ENCODE results near the gene VWA8. TPM values are rescaled to one million over a fixed set of nuclear protein-coding genes. Genes with fewer than 3 reads are reported as not detected.

VWA8 gene
- total RNA-seq, 6 experiments from 2014 or later: 11.3 to 14.7 (median 13.8) TPM

DNA sequence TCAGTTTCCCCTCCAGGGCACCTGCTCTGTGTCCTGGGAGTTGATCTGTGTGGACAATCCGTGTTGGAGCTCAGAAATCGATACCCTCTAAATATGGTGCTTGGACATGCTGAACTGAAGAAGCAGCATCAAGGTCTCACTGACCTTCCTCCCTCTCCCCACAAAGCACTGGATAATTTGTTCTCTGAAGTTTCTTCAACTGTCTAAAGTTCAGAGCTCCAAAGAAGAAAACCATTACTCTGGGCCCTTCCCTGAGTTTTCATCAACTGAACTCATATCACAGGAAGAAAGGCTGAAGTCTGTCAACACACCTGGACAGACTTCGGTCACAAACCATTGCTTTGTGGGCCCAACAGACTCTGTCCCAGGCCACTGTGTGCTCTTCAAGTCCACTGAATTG is 371.5 kb downstream of the VWA8 start:
- no peak overlapping the region for H3K4me3 Mint-ChIP-seq
- H3K36me3 Mint-ChIP-seq (ENCODE audit: low read depth): peaks cover 18% of the 10 kb centered on the region; the same call in 1 of the 2 replicates
- peaks cover 32% of the 10 kb centered on the region for H3K4me1 Mint-ChIP-seq (ENCODE audit: low read depth)
- no peak for DNase-seq
- H3K27me3 Mint-ChIP-seq (ENCODE audit: insufficient read depth): no peaks in the 10 kb centered on the region
- TF ChIP-seq, protein P1, sequence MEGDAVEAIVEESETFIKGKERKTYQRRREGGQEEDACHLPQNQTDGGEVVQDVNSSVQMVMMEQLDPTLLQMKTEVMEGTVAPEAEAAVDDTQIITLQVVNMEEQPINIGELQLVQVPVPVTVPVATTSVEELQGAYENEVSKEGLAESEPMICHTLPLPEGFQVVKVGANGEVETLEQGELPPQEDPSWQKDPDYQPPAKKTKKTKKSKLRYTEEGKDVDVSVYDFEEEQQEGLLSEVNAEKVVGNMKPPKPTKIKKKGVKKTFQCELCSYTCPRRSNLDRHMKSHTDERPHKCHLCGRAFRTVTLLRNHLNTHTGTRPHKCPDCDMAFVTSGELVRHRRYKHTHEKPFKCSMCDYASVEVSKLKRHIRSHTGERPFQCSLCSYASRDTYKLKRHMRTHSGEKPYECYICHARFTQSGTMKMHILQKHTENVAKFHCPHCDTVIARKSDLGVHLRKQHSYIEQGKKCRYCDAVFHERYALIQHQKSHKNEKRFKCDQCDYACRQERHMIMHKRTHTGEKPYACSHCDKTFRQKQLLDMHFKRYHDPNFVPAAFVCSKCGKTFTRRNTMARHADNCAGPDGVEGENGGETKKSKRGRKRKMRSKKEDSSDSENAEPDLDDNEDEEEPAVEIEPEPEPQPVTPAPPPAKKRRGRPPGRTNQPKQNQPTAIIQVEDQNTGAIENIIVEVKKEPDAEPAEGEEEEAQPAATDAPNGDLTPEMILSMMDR (IDR thresholded peaks at IDR 0.05): no peak
- peak overlapping the region; percentile 89 for H3K27ac Mint-ChIP-seq
- H3K9me3 Mint-ChIP-seq: no peaks in the 10 kb centered on the region

DNA sequence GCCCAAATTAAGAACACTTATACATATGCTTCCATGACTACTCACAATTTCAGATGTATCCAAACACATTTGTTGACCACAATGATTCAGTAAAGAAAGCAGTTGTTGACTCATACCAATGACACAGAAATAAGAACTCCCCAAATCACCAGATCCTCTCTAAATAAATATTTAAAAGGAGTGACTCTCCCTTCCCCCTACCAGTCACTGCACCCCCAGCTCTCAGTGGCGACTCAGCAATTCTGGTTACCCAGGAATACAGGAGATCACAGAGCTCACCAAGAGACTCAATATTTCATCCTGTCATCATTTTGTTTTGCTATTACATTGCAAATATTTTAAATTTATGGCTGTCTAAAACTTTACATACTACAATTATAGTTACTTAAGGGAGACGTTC is 372.0 kb downstream of the VWA8 start:
- Mint-ChIP-seq H3K4me3 (peak overlapping the region; percentile 57), H3K27ac (peak overlapping the region; percentile 89), H3K36me3 (ENCODE audit: low read depth) (peaks cover 19% of the 10 kb centered on the region), H3K4me1 (ENCODE audit: low read depth) (peaks cover 32% of the 10 kb centered on the region), H3K9me3 (no peaks in the 10 kb centered on the region), H3K27me3 (ENCODE audit: insufficient read depth) (no peaks in the 10 kb centered on the region)
- TF ChIP-seq, protein P1 (IDR thresholded peaks at IDR 0.05): no peak
- peak; percentile 95 for DNase-seq

GRCh38 chr13:41588448-41588847 is 372.5 kb downstream of the VWA8 start:
- peak overlapping the region; percentile 89 for H3K27ac Mint-ChIP-seq
- no peak overlapping the region for H3K4me3 Mint-ChIP-seq
- H3K27me3 Mint-ChIP-seq (ENCODE audit: insufficient read depth): no peaks in the 10 kb centered on the region
- peaks cover 23% of the 10 kb centered on the region for H3K36me3 Mint-ChIP-seq (ENCODE audit: low read depth)
- peaks cover 32% of the 10 kb centered on the region for H3K4me1 Mint-ChIP-seq (ENCODE audit: low read depth)
- TF ChIP-seq, protein P1 (IDR thresholded peaks at IDR 0.05): no peak
- DNase-seq: no peak
- no peaks in the 10 kb centered on the region for H3K9me3 Mint-ChIP-seq

DNA sequence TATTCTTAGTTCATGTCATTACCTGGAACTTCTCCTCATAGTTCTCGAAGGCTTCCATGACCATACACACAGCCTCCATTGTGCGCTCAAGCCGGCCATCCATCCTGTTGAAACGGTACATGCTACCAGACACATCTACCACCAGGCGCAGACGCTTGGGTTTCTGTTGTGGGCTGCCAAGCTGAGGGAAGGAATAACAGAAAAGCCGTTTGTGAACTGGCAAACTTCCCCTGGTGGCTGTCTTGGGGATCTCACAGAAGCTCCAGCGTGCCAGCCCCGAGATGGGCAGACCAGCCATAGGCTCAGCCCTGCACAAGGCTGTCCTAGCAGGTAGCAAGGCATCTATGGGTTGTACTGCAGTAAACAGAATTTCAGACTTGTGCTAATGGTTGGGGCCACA is 373.4 kb downstream of the VWA8 start:
- Mint-ChIP-seq H3K27me3 (ENCODE audit: insufficient read depth) (peaks cover 2% of the 10 kb centered on the region; the same call in 1 of the 2 replicates), H3K36me3 (ENCODE audit: low read depth) (peaks cover 23% of the 10 kb centered on the region), H3K4me1 (ENCODE audit: low read depth) (peaks cover 32% of the 10 kb centered on the region), H3K27ac (peak overlapping the region; percentile 89; the same call in 1 of the 2 replicates), H3K4me3 (no peak overlapping the region), H3K9me3 (no peaks in the 10 kb centered on the region)
- TF ChIP-seq, protein P1 (IDR thresholded peaks at IDR 0.05): peak; percentile 54
- no peak for DNase-seq

- Mint-ChIP-seq H3K4me1 (ENCODE audit: low read depth) (peaks cover 32% of the 10 kb centered on the region), H3K9me3 (no peaks in the 10 kb centered on the region), H3K27ac (no peak overlapping the region), H3K36me3 (ENCODE audit: low read depth) (peaks cover 23% of the 10 kb centered on the region), H3K27me3 (ENCODE audit: insufficient read depth) (peaks cover 4% of the 10 kb centered on the region; the same call in 1 of the 2 replicates), H3K4me3 (no peak overlapping the region)
- DNase-seq: no peak
- TF ChIP-seq, protein P1 (IDR thresholded peaks at IDR 0.05): no peak
These were observed 374.7 kb downstream of the VWA8 start for GRCh38 chr13:41586216-41586615.
